ENCODE data around the gene MGLL. TPM values are rescaled to one million over a fixed set of nuclear protein-coding genes. Genes with fewer than 3 reads are reported as not detected.

The MGLL gene
- total and polyA plus RNA-seq, 2 donors from 2014 or later = 74.2 to 250 TPM

DNA sequence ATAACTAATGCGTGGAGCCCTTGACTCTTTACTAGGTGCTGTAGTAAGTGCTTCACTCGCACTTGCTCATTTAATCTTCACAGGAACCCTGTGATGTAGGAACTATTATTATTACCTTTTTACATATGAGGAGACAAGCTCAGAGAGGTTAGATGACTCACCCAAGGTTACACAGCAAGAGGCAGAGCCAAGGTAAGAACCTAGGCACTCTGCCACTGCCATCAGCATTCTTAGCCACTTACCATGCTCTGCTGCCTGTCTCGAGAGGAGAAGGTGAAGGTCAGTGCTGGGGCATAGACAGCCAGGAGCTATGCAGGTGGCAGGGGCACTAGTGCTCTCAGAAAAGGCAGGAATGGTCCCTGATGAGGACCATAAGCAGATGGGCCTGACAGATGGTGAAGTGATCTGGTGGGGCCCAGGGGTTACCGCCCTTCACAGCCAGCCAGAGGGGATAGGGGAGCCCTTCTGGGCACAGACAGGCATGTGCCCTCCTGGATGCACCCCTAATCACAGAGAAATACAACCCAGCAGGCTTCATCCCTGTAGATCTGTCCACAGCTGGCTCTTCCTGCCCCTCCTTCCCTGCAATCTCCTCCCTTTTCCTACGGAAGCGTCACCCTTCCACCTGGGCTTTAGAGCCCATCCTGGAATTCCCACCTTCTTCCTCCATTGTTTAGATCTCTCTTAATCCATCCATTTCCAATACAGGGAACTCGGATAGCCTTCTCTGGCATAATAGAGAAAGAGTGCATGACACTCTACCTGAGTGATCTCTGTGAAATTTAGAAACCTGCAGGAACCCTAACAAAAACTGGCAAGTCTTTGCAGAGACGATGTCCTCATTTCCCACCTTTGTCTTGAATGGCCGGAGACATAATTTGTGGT is 122.7 kb downstream of the MGLL start:
- peaks cover 0 to 37% (median 13%) of the 10 kb centered on the region in 3 donors for H3K4me1 ChIP-seq (ENCODE audit: control insufficient read depth in 2 of 3, insufficient read depth in 2 of 3, low read depth in 1 of 3, low read length in 3 of 3)
- H3K4me3 ChIP-seq (ENCODE audit: low read length in 3 of 3) = no peak overlapping the region
- no peak overlapping the region for H3K9ac ChIP-seq (ENCODE audit: low read length in 3 of 3)
- intact Hi-C loops (cut with DNase I) = no loop called here
- DNase-seq (peak in 1 of 5 donors; percentile 23), FAIRE-seq (no peak)
- no peaks in the 10 kb centered on the region for H3K36me3 ChIP-seq (ENCODE audit: control insufficient read depth in 2 of 3, insufficient read depth in 3 of 3, low read length in 3 of 3)
- TF ChIP-seq, protein P1, sequence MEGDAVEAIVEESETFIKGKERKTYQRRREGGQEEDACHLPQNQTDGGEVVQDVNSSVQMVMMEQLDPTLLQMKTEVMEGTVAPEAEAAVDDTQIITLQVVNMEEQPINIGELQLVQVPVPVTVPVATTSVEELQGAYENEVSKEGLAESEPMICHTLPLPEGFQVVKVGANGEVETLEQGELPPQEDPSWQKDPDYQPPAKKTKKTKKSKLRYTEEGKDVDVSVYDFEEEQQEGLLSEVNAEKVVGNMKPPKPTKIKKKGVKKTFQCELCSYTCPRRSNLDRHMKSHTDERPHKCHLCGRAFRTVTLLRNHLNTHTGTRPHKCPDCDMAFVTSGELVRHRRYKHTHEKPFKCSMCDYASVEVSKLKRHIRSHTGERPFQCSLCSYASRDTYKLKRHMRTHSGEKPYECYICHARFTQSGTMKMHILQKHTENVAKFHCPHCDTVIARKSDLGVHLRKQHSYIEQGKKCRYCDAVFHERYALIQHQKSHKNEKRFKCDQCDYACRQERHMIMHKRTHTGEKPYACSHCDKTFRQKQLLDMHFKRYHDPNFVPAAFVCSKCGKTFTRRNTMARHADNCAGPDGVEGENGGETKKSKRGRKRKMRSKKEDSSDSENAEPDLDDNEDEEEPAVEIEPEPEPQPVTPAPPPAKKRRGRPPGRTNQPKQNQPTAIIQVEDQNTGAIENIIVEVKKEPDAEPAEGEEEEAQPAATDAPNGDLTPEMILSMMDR (IDR thresholded peaks at IDR 0.05; ENCODE audit: borderline replicate concordance, extremely low read depth, insufficient read depth) = no peak
- no peaks in the 10 kb centered on the region for H3K27me3 ChIP-seq (ENCODE audit: control insufficient read depth, insufficient read depth, low read length)
- peaks cover 0 to 4% (median 0%) of the 10 kb centered on the region in 3 donors for H3K9me3 ChIP-seq (ENCODE audit: control insufficient read depth in 2 of 3, insufficient read depth in 1 of 3, low read length in 3 of 3)
- no peak overlapping the region for H3K27ac ChIP-seq (ENCODE audit: low read depth in 2 of 2, low read length in 2 of 2)

DNA sequence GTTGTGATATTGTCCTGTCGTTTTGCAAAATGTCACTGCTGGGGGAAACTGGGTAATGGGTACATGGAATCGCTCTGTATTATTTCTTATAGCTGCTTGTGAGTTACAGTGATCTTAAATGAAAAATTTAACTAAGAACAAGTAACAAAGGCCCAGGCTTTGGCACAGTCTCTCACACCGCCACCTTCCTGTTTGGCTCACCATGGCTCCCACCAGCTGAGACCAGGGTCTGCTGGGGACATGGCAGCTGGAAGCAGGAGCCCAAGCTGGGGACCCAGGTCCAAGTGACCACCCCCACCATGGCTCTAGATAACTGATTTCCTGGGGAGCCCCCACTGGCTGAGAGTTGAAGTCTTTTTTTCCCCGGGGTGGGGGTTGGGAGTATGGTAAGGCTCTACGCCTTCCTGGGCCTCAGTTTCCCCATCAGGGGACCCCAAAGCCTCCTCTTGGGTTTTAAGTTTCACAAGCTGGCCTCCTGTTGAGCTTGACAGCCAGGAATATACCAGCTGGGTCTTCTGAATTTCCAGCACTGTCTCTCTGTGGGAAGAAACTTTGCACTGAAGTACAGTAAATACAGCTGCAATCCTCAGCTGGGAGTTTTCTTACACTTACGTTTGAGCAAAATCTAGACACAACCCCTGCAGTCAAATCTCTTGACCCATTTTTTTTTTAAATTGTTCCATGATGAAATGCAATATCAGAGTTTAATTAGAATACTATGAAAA is 123.5 kb downstream of the MGLL start:
- TF ChIP-seq, protein P1 (IDR thresholded peaks at IDR 0.05; ENCODE audit: borderline replicate concordance, extremely low read depth, insufficient read depth) = no peak
- DNase-seq (peak in 2 of 5 donors; percentile 24 to 62), FAIRE-seq (no peak)
- Histone ChIP-seq H3K4me1 (ENCODE audit: control insufficient read depth in 2 of 3, insufficient read depth in 2 of 3, low read depth in 1 of 3, low read length in 3 of 3) (peaks cover 0 to 37% (median 13%) of the 10 kb centered on the region in 3 donors), H3K36me3 (ENCODE audit: control insufficient read depth in 2 of 3, insufficient read depth in 3 of 3, low read length in 3 of 3) (no peaks in the 10 kb centered on the region), H3K27me3 (ENCODE audit: control insufficient read depth, insufficient read depth, low read length) (no peaks in the 10 kb centered on the region), H3K4me3 (ENCODE audit: low read length in 3 of 3) (no peak overlapping the region), H3K27ac (ENCODE audit: low read depth in 2 of 2, low read length in 2 of 2) (peak overlapping the region in 1 of 2 donors; percentile 76), H3K9ac (ENCODE audit: low read length in 3 of 3) (no peak overlapping the region), H3K9me3 (ENCODE audit: control insufficient read depth in 2 of 3, insufficient read depth in 1 of 3, low read length in 3 of 3) (peaks cover 0 to 2% (median 0%) of the 10 kb centered on the region in 3 donors)
- intact Hi-C loops (cut with DNase I) = no loop called here

DNA sequence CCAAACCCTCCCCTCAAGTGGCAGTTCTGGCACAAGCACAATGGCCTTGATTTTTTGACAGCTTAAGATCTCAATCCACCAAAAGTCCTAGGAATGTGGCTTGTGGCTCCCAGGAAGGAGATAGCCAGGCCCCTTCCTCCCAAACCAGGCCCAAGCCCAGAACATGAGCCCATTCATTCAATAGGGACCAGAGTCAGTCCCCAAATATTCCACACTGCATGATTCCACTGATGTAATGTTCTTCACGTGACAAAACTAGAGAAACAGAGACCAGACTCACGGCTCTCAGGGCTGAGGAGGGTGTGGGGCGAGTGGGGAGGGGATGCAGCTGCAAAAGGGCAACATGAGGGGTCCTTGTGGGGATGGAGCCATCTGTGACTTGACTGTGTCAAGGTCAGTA is 124.0 kb downstream of the MGLL start:
- H3K9ac ChIP-seq (ENCODE audit: low read length in 3 of 3) = no peak overlapping the region
- TF ChIP-seq, protein P1 (IDR thresholded peaks at IDR 0.05; ENCODE audit: borderline replicate concordance, extremely low read depth, insufficient read depth) = no peak
- intact Hi-C loops (cut with DNase I) = no loop called here
- H3K9me3 ChIP-seq (ENCODE audit: control insufficient read depth in 2 of 3, insufficient read depth in 1 of 3, low read length in 3 of 3) = no peaks in the 10 kb centered on the region
- H3K4me1 ChIP-seq (ENCODE audit: control insufficient read depth in 2 of 3, insufficient read depth in 2 of 3, low read depth in 1 of 3, low read length in 3 of 3) = peaks cover 0 to 37% (median 13%) of the 10 kb centered on the region in 3 donors
- no peak overlapping the region for H3K4me3 ChIP-seq (ENCODE audit: low read length in 3 of 3)
- no peaks in the 10 kb centered on the region for H3K27me3 ChIP-seq (ENCODE audit: control insufficient read depth, insufficient read depth, low read length)
- peaks cover 0 to 4% (median 0%) of the 10 kb centered on the region in 3 donors for H3K36me3 ChIP-seq (ENCODE audit: control insufficient read depth in 2 of 3, insufficient read depth in 3 of 3, low read length in 3 of 3)
- DNase-seq = peak in 1 of 5 donors; percentile 32
- no peak for FAIRE-seq
- peak overlapping the region in 1 of 2 donors; percentile 76 for H3K27ac ChIP-seq (ENCODE audit: low read depth in 2 of 2, low read length in 2 of 2)

Data from kidney (tissue), 14 donors.